SW 1271 (cell line): Measurements from ENCODE around the gene DOC2A.

Experiments used
- DNase-seq, 2 experiments: peaks; one replicate each; lab custom pipeline; 2025; lab: John Stamatoyannopoulos, UW

DOC2A gene

DNA sequence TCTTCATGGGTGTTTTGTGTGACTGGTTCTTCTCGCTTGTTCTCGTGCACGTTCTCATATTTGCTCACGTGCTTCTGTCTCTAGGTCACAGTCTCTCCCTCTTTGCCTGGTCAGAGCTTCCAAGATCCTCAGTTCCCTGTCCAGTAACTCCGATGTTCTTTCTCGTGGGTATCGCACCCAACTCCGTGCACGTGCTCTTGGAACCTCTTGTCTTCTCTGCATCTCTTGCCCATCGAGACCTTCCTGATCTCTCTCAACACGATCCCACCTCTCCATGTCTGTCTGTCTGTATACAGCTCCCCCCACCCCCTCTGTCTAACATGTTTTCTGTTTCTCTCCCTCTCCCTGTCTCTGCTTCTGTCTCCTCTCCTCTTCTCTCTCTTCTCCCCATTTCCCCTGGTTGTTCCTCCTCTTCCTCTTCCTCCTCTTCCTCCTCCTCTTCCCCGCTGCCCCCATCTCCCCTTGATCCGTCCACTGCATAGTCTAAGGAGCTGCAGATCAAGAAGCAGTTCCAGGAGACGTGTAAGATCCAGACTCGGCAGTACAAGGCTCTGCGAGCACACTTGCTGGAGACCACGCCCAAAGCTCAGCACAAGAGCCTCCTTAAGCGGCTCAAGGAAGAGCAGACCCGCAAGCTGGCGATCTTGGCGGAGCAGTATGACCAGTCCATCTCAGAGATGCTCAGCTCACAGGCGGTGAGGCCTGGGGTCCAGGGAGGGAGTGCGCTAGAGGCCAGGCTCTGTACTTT lies 21.5 kb downstream of the DOC2A start:
- no peak for DNase-seq

DNA sequence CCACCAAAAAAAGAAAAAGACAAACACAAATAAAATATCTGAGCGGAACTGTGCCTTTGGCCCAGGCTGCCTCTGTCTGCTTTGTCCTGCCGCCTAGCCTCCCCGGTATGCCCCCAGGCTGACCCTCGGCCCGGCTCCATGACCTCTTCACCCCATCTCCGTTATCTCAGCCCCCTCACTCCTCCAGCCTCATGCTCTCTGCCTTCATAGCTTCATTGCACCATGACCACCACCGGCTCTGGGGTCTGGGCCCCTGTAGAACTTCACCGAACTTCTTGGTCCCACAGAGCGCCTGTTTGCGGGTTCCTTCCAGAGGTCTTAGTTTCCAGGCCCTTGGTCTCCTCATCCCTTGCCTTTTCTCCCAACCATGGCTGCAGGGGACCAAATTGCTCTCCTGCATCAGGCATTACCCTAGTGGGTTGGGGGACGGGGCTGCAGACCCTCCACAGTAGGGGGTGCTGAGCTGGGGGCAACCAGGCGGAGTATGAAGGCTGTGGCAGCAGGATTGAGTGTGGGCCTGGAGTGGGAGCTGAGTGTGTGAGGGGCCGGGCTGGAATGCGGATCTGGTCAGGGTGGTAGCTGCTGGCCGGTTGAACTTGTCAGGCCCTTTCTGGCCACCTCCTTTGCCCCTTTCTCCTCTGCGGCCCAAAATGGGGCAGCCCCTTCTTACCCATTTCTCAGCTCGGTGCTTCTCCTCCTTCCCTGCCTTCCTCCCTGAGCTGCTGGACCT lies 22.3 kb downstream of the DOC2A start:
- no peak for DNase-seq

DNA sequence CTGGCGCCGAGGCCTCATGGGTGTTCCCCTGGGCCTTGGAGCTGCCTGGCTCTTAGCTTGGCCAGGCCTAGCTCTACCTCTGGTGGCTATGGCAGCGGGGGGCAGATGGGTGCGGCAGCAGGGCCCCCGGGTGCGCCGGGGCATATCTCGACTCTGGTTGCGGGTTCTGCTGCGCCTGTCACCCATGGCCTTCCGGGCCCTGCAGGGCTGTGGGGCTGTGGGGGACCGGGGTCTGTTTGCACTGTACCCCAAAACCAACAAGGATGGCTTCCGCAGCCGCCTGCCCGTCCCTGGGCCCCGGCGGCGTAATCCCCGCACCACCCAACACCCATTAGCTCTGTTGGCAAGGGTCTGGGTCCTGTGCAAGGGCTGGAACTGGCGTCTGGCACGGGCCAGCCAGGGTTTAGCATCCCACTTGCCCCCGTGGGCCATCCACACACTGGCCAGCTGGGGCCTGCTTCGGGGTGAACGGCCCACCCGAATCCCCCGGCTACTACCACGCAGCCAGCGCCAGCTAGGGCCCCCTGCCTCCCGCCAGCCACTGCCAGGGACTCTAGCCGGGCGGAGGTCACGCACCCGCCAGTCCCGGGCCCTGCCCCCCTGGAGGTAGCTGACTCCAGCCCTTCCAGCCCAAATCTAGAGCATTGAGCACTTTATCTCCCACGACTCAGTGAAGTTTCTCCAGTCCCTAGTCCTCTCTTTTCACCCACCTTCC lies 23.3 kb downstream of the DOC2A start:
- DNase-seq, result no peak

DNA sequence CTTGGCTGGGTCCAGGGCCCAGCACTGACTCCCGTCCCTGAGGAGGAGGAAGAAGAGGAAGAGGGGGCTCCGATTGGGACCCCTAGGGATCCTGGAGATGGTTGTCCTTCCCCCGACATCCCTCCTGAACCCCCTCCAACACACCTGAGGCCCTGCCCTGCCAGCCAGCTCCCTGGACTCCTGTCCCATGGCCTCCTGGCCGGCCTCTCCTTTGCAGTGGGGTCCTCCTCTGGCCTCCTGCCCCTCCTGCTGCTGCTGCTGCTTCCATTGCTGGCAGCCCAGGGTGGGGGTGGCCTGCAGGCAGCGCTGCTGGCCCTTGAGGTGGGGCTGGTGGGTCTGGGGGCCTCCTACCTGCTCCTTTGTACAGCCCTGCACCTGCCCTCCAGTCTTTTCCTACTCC lies 23.9 kb downstream of the DOC2A start:
- no peak for DNase-seq

DNA sequence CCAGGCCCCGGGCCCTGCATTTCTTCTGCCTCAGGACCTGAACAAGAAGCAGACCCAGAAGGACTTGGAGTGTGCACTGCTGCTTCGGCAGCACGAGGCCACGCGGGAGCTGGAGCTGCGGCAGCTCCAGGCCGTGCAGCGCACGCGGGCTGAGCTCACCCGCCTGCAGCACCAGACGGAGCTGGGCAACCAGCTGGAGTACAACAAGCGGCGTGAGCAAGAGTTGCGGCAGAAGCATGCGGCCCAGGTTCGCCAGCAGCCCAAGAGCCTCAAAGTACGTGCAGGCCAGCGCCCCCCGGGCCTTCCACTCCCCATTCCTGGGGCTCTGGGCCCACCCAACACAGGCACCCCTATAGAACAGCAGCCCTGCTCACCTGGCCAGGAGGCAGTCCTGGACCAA lies 24.6 kb downstream of the DOC2A start:
- no peak for DNase-seq

DNA sequence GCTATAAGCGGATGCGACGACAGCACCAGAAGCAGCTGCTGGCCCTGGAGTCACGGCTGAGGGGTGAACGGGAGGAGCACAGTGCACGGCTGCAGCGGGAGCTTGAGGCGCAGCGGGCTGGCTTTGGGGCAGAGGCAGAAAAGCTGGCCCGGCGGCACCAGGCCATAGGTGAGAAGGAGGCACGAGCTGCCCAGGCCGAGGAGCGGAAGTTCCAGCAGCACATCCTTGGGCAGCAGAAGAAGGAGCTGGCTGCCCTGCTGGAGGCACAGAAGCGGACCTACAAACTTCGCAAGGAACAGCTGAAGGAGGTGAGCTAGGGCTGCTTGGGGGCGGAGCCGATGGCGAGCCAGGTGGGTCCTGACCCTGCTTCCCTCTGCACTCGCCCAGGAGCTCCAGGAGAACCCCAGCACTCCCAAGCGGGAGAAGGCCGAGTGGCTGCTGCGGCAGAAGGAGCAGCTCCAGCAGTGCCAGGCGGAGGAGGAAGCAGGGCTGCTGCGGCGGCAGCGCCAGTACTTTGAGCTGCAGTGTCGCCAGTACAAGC lies 25.5 kb downstream of the DOC2A start:
- no peak for DNase-seq

DNA sequence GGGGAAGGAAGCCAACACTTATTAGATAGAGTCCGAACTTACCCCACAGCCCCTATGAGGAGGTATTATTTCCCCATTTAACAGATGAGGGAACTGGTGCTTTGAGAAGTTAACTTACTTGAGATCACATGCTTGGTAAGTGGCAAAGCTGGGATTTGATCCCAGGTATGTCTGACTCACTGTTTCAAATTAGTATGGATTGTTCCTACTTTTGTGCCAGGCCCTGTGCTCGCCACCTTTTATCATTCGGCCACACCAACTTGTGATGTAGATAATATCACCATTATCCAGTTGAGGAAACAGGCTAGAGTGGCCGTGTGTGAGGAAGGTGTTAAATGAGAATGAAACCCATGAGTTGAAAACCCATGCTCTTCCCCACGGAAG lies 26.1 kb downstream of the DOC2A start:
- DNase-seq, result no peak

DNA sequence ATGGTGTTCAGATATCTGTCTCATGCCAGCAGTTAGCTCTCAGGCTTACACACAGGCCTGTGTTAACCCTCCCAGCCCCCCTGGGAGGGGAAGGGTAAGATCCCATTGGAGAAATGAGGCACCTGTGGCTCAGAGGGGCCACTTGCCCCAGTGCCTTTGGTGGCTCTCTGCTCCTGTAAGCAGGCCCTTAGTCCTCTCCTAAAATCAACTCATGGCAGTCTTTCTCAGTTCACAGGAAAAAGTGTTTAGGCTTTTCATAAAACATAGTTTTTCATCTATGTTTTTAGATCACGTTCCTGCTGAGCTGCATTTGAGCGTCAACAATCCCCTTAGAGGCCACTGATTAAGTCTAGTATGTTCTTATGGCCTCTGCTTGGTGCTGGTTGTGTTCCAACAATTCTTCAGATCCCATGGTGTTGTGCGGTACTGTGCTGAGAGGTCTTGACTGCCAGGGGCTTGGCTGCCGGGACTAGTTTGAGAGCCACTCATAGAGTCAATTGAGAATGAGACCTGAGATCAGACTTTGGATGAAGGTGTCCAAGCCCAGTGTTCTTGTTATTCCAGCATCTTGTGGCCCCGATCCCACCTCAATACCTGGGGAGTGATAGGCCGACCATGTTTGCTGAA lies 26.6 kb downstream of the DOC2A start:
- DNase-seq, result no peak

DNA sequence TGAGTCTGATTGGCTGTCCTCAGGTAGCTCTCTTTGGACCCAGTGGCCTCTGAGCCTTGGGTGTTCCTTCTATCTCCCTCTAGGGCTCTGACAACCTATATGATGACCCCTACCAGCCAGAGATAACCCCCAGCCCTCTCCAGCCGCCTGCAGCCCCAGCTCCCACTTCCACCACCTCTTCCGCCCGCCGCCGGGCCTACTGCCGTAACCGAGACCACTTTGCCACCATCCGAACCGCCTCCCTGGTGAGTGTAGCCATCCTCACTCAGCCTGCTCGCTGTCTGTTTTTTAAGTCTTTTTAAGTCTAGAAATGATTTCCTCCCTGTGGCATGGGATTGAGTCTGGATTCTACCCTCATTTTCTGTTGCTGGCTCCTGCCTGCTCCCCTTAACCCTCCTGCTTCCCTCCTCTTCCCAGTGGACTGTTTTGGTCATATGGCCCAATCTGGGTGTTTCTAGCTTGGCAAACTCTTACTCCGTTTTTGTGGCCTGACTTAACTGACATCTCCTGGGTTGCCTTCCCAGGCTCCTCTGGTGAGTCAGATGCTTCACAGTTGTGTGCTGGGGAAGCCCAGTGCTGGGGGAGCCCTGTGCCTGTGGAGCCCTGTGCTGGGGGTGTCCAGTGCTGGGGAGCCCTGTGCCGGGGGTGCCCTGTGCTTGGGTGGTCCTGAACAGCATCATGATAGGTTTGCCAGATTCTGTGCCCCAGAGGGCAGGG lies 27.2 kb downstream of the DOC2A start:
- DNase-seq, result no peak

DNA sequence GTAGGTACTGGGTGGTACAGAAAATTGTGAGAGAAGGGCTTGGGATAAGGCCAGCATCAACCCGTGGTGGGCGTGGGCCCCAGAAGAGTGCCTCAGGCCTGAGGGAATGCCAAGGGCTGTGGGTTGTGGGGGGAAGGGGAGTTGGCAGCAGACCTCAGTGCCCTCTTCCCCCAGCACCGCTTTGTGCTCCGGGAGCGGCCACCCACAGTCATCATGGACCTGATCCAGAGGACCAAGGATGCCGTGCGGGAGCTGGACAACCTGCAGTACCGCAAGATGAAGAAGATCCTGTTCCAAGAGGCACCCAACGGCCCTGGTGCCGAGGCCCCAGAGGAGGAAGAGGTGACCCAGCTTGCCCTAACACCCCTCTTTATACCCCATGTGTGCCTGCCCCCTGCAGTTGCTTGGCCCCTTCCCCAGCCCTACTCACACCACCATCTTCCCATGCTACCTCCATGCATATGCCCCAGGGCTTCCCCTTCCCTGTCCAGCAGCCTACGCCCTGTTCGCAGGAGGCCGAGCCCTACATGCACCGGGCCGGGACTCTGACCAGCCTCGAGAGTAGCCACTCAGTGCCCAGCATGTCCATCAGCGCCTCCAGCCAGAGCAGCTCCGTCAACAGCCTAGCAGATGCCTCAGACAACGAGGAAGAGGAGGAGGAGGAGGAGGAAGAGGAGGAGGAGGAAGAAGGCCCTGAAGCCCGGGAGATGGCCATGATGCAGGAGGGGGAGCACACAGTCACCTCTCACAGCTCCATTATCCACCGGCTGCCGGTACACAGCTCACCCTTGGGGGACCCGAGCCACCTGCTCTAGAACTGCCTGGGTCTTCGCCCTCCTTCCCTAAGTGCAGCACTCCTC lies 28.0 kb downstream of the DOC2A start:
- no peak for DNase-seq

DNA sequence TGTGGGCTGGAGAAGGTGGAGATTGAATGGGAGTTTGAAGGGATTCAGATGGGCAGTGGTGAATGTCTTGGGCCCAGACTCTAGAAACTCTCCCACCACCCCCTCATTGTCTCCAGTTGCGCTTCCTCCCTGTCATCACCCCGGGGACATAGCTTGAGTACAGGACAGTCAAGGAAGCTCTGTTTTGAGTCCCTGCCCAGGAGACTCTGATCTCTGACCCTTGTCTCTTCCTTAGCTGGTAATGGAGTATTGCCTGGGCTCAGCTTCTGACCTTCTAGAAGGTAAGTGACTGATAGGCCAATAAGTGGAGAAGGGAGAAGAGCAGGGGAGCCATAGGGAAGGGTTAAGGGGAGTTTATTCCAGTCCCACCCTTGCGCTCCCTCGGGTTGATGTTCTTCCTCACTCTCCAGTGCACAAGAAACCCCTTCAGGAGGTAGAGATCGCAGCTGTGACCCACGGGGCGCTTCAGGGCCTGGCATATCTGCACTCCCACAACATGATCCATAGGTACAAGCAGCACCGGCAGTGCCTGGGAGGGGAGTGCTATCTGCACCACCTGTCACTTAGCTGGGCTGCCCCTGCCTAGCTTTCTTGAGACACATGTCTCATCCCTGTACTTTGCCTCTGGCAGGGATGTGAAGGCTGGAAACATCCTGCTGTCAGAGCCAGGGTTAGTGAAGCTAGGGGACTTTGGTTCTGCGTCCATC lies 32.1 kb downstream of the DOC2A start:
- DNase-seq, result no peak

DNA sequence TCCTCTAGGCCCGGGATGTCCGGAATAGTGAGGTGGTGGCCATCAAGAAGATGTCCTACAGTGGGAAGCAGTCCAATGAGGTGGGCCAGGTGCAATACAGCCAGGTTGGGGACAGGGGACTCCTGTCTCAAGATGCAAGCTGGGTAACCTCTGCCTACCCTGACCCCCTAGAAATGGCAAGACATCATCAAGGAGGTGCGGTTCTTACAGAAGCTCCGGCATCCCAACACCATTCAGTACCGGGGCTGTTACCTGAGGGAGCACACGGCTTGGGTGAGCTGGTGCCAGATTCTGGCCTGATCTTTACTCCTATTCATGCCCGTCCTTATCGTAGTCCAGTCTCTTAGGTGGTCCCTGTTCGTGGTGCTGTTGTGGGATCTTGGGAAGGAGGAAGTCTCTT lies 32.7 kb downstream of the DOC2A start:
- no peak for DNase-seq

DNA sequence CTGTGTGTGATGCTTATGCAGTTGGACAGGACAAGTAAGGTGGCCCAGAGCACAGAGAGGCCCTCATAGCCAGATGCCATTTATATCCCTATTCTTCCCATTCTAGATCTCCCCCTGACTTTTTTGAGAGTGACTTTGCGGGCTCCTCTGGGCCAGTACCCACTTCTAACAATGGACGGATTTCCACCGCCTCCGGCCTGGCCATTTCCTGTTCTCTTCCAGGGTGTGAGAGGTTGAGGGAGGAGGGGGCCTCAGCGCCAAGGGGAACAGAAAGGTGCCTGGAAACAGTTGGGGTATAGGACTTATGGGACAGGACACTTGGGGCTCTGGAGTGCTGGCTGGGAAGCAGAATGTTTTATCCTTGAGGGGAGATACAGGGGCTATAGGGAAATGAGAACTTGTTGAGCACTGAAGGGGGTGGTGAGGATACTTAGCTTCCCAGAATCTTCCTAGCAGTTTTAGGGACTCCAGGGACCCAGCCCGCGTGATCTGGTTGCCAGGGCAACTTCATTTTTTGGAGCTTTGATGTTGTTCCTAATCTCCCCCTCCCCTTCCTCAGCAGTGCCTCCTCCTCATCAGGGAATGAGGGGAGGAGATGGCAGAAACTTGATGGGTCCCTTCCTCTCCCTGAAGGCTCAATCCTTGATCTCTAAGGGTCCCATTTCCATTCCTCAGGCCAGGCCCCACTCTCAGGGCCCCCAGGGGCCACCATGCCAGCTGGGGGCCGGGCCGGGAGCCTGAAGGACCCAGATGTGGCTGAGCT lies 33.6 kb downstream of the DOC2A start:
- DNase-seq, result no peak

DNA sequence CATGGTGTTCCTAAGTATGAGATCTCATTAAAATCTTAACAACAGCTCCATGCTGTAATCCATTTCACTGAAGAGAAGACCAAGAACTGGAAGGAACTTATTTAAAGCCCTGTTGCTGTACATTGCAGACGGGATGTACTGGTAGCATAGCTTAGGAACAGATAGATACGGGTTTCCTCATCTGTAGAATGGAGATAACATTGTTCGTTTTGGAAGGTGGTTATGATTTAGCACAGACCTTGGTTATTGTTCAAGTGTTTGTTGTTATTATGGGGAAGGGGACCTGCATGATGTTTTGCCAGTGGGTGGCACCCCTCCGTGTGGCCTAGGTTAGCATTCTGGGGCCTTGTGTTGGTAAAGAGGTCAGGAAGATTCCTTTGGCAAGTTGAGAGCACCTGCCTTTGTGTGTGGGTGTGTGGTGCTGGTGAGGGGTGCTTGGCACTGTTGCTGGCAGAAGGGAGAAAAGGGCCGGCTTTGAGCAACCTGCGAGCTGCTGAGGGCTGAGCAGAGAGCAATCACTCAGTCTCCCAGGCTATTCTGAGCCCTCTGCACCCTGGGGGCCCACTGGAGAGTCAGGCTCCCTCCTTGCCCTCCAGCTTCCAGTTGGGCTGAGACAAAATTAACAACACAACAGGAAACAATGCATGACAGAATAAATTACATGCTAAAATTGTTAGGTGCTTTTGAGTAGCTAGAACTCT lies 34.9 kb downstream of the DOC2A start:
- no peak for DNase-seq

DNA sequence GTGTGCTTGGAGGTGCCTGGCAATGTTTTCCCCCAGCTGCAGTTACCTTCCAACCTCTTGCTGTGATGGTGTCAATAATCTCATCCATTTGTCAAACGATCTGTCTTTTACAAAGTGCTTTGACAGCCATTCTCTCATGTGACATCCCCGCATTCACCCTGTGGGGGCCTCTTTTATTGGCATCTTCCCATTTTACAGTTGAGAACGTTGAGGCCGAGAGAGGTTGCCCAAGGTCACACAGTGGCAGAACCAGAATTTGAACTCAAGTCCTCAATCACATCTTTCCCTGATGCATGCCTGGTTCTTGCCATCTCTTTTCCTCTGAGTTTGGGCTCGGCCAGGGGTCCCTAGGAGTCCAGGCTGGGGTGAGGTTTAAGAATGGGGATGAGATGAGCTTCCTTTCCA lies 35.7 kb downstream of the DOC2A start:
- DNase-seq, result no peak

DNA sequence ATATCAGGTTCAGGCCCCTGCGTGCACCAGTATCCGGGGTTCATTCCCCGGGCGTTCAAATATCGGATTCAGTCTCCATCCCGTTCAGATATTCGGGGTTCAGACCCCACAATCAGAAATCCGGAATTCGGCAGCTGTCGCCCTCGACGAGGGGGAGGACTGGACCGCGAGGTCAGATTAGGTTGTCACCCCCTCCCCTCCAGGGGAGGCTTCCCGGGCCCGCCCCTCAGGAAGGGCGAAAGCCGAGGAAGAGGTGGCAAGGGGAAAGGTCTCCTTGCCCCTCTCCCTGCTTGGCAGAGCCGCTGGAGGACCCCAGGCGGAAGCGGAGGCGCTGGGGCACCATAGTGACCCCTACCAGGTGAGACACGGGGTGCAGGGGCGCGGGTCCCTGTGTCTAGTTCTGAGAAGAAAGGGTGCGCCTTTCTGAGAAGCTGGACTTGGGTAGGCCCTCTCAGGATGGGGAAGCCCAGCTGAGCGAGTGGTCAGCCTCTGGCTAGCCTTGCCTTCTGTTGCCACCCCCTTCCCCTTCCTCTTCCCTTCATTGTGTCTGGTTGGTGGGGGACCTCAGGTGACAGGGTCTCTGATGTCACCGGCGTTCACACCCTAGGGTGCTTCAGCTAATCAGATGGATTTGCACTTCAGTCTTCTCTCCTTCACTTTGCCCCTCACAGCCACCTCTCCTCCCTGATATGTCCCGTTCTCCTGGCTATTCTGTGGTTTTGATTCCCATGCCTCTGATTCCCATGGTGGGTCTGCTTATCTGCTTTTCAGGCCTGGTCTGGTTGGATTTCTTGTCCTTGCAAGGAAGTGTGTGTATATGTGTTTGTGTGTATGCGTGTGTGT lies 36.3 kb downstream of the DOC2A start:
- DNase-seq, result no peak

DNA sequence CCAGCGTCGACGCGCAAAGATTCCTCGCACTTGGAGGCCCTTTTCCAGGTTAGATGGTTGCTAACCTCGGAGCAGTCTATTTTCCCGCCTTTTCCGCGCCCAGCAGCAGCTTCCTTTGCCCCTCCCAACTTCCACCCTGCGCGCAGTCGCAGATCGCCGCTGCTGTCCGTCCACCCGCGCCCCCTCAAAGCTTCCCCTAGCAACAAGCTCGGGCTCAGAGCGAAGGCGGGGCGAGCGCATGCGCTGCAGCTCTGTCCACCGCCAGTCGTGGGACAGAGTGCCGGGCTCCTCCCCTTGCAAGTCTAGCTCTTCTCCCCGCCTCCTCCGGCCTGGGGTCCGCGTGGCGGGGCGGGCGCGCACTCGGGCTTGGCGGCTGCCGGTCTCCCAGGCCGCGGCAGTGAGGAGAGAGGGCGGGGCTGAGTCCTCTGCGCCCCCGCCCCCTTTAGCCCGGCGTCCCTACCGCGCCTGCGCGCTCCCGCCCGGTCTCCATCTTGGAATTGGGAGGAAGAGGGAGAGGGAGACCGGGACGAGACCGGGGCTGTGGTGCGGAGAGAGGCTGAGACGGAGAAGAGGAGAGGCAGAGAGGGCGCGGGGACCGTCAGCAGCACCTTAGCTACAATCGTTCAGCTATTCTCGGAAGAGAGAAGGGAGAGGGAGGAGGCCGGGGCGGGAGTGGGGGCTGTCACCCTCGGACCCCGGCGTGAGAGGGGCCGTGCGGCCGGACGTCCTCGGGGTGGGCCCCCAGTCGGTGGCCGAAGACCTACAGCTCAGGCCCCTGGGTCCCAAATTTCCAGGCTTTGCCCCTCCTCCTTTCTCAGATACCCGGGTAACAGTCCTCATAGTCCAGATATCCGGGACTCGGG lies 37.2 kb downstream of the DOC2A start, which contains the start of gene TAOK2:
TAOK2 (plus strand) TSS at position 485 of the 863 bp plus-strand sequence. CDS start 3,905 bp downstream, outside the sequence.
- DNase-seq, result peak; percentile 96 to 98
